Measurements from ENCODE around the gene TOGARAM2. TPM values are rescaled to one million over a fixed set of nuclear protein-coding genes. Genes with fewer than 3 reads are reported as not detected.

The TOGARAM2 gene
- total RNA-seq, 6 experiments from 2014 or later, result not detected

- no peaks in the 10 kb centered on the region for H3K9me3 Mint-ChIP-seq
- no peak for TF ChIP-seq CTCF (IDR thresholded peaks at IDR 0.05)
These were observed 31.1 kb downstream of the TOGARAM2 start for GRCh38 chr2:29012211-29012681.

GRCh38 chr2:29013057-29013780 is 32.1 kb downstream of the TOGARAM2 start:
- Mint-ChIP-seq H3K4me1 (ENCODE audit: low read depth) (peaks cover 27% of the 10 kb centered on the region), H3K9me3 (no peaks in the 10 kb centered on the region), H3K4me3 (no peak overlapping the region), H3K27ac (no peak overlapping the region), H3K27me3 (ENCODE audit: insufficient read depth) (peaks cover 29% of the 10 kb centered on the region), H3K36me3 (ENCODE audit: low read depth) (no peaks in the 10 kb centered on the region)
- no peak for TF ChIP-seq CTCF (IDR thresholded peaks at IDR 0.05)
- no peak for DNase-seq

More at GRCh38 chr2:29012211-29012681, 31.1 kb downstream of the TOGARAM2 start:
- Mint-ChIP-seq H3K36me3 (ENCODE audit: low read depth) (no peaks in the 10 kb centered on the region), H3K27ac (no peak overlapping the region), H3K27me3 (ENCODE audit: insufficient read depth) (peaks cover 28% of the 10 kb centered on the region), H3K4me1 (ENCODE audit: low read depth) (peaks cover 27% of the 10 kb centered on the region), H3K4me3 (no peak overlapping the region)
- no peak for DNase-seq

GRCh38 chr2:29014331-29014730 is 33.2 kb downstream of the TOGARAM2 start:
- DNase-seq, result no peak
- H3K27me3 Mint-ChIP-seq (ENCODE audit: insufficient read depth), result peaks cover 29% of the 10 kb centered on the region
- peaks cover 27% of the 10 kb centered on the region for H3K4me1 Mint-ChIP-seq (ENCODE audit: low read depth)
- TF ChIP-seq CTCF (IDR thresholded peaks at IDR 0.05), result no peak
- no peak overlapping the region for H3K27ac Mint-ChIP-seq
- H3K4me3 Mint-ChIP-seq, result no peak overlapping the region
- H3K9me3 Mint-ChIP-seq, result no peaks in the 10 kb centered on the region
- no peaks in the 10 kb centered on the region for H3K36me3 Mint-ChIP-seq (ENCODE audit: low read depth)

GRCh38 chr2:29014811-29015421 is 33.8 kb downstream of the TOGARAM2 start:
- Mint-ChIP-seq H3K9me3 (no peaks in the 10 kb centered on the region), H3K4me3 (no peak overlapping the region), H3K36me3 (ENCODE audit: low read depth) (no peaks in the 10 kb centered on the region), H3K4me1 (ENCODE audit: low read depth) (peaks cover 27% of the 10 kb centered on the region), H3K27me3 (ENCODE audit: insufficient read depth) (peaks cover 29% of the 10 kb centered on the region), H3K27ac (no peak overlapping the region)
- TF ChIP-seq CTCF (IDR thresholded peaks at IDR 0.05), result peak; percentile 47
- DNase-seq, result peak; percentile 7

GRCh38 chr2:29015701-29016470 is 34.8 kb downstream of the TOGARAM2 start:
- H3K27me3 Mint-ChIP-seq (ENCODE audit: insufficient read depth), result peaks cover 33% of the 10 kb centered on the region
- H3K4me1 Mint-ChIP-seq (ENCODE audit: low read depth), result peaks cover 27% of the 10 kb centered on the region
- H3K27ac Mint-ChIP-seq, result no peak overlapping the region
- DNase-seq, result no peak
- no peak overlapping the region for H3K4me3 Mint-ChIP-seq
- H3K36me3 Mint-ChIP-seq (ENCODE audit: low read depth), result no peaks in the 10 kb centered on the region
- no peaks in the 10 kb centered on the region for H3K9me3 Mint-ChIP-seq
- no peak for TF ChIP-seq CTCF (IDR thresholded peaks at IDR 0.05)

Measured in HFFc6 (cell line).